BJ (cell line): ENCODE results near the gene STX18. TPM values are rescaled to one million over a fixed set of nuclear protein-coding genes. Genes with fewer than 3 reads are reported as not detected.

ENCODE experiments used
- CTCF ChIA-PET: fragments of 350-600 bp; formaldehyde crosslinking; extraction: SDS; loops from one replicate; lab custom pipeline; 2021; ENCODE audit warnings: antibody characterized with exemption, inconsistent platforms; lab: Yijun Ruan, JAX
- POLR2A ChIA-PET: fragments of 300-600 bp; sonication (Branson Sonifier 250); formaldehyde crosslinking; extraction: SDS; loops from one replicate; lab custom pipeline; 2021; ENCODE audit warnings: antibody characterized with exemption; lab: Charles Lee
- DNase-seq: peaks from one replicate; pipeline ENCODE4 v3.0.0-alpha.2; 2011; ENCODE audit warnings: low read depth
- H3K27me3 ChIP-seq: 2 replicates; pipeline ENCODE4 v1.6.0; 2011; ENCODE audit warnings: low read length; ENCODE audit not compliant: control insufficient read depth, insufficient read depth
- H3K36me3 ChIP-seq: 2 replicates; pipeline ENCODE4 v1.5.1; 2011; ENCODE audit warnings: low read length; ENCODE audit not compliant: control insufficient read depth, insufficient read depth
- H3K4me3 ChIP-seq: 2 replicates; pipeline ENCODE4 v1.5.1; 2011; ENCODE audit warnings: low read depth, mild to moderate bottlenecking, control low read depth, low read length
- polyA plus RNA-seq: library from polyadenylated mRNA; depleted of rRNA; stranded (reverse); fragments of >200 nt; gene quantifications from 2 replicates; pipeline ENCODE4 v1.2.3, GENCODE V29; 2011
- TF ChIP-seq, protein P1 (sequence below): IDR thresholded peaks from 2 replicates; pipeline ENCODE4 v1.5.1; 2011; ENCODE audit warnings: low read depth, mild to moderate bottlenecking, control low read depth, inconsistent platforms, low read length, moderate library complexity; ENCODE audit not compliant: insufficient read depth

Gene STX18
- polyA plus RNA-seq, 1 experiment = 35.6 TPM

GRCh38 chr4:4583606-4584005 is 41.8 kb upstream of the STX18 start:
- Histone ChIP-seq H3K27me3 (no peaks in the 10 kb centered on the region), H3K36me3 (no peaks in the 10 kb centered on the region), H3K4me3 (no peak overlapping the region)
- DNase-seq = no peak
- ChIA-PET CTCF (interaction anchor here (2.2 kb wide), 1 partner anchor 8 kb away, joined by 13 read pairs; no protein-coding TSS in a partner anchor), POLR2A (no interaction called here)
- TF ChIP-seq, protein P1, sequence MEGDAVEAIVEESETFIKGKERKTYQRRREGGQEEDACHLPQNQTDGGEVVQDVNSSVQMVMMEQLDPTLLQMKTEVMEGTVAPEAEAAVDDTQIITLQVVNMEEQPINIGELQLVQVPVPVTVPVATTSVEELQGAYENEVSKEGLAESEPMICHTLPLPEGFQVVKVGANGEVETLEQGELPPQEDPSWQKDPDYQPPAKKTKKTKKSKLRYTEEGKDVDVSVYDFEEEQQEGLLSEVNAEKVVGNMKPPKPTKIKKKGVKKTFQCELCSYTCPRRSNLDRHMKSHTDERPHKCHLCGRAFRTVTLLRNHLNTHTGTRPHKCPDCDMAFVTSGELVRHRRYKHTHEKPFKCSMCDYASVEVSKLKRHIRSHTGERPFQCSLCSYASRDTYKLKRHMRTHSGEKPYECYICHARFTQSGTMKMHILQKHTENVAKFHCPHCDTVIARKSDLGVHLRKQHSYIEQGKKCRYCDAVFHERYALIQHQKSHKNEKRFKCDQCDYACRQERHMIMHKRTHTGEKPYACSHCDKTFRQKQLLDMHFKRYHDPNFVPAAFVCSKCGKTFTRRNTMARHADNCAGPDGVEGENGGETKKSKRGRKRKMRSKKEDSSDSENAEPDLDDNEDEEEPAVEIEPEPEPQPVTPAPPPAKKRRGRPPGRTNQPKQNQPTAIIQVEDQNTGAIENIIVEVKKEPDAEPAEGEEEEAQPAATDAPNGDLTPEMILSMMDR = no peak

GRCh38 chr4:4582653-4583052 is 40.8 kb upstream of the STX18 start:
- Histone ChIP-seq H3K4me3 (no peak overlapping the region), H3K36me3 (no peaks in the 10 kb centered on the region), H3K27me3 (no peaks in the 10 kb centered on the region)
- ChIA-PET POLR2A (no interaction called here), CTCF (interaction anchor here (0.6 kb wide), 1 partner anchor 85 kb away, joined by 5 read pairs; no protein-coding TSS in a partner anchor)
- no peak for DNase-seq
- TF ChIP-seq, protein P1 = no peak

DNA sequence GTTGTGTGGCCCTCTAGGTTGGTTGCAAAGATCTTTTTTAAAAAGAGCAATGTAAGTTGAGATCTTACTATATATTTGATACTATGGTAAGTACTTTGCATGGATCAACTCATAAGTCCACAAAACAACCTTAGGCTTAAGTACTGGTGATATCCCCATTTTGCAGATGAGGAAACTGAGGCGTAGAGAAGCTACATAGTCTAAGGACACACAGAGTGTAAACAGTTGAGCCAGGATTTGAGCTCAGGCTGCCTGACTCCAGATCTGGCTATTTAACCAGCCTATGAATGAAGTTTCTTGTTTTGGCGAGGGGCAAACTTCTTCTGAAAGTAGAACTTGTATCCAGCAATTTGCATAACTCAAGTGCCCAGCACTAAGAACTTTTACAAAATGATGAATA is 38.6 kb upstream of the STX18 start:
- no peak for DNase-seq
- H3K4me3 ChIP-seq = no peak overlapping the region
- TF ChIP-seq, protein P1 = no peak
- ChIA-PET CTCF (no interaction called here), POLR2A (no interaction called here)
- H3K27me3 ChIP-seq = no peaks in the 10 kb centered on the region
- H3K36me3 ChIP-seq = no peaks in the 10 kb centered on the region

DNA sequence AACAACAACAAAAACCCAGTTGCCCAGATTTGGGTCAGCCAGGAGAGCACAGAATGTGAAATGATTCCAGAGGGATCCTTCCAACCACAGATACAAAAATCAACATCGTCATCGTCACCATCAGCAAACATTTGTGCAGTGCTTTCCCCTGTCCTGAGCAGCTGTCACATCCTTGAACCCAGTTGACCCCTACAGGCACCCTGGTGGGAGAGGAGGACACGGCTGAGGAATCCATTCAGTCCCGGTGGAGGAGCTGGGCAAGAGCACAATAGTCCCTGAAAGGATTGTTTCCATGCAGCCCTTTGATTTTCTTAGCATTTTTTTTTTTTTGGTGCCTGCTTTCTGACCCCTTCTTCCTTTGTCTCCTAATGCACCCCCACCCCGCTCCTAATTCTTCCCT is 37.1 kb upstream of the STX18 start:
- TF ChIP-seq, protein P1 = no peak
- Histone ChIP-seq H3K27me3 (no peaks in the 10 kb centered on the region), H3K4me3 (no peak overlapping the region), H3K36me3 (no peaks in the 10 kb centered on the region)
- ChIA-PET POLR2A (no interaction called here), CTCF (no interaction called here)
- no peak for DNase-seq

- POLR2A ChIA-PET = no interaction called here
- Histone ChIP-seq H3K36me3 (no peaks in the 10 kb centered on the region), H3K4me3 (no peak overlapping the region), H3K27me3 (no peaks in the 10 kb centered on the region)
- no peak for DNase-seq
- CTCF ChIA-PET = interaction anchor here (0.5 to 1.0 kb wide), 6 partner anchors 21 to 1139 kb away, joined by 3 to 5 read pairs (median 3); no protein-coding TSS in a partner anchor
- TF ChIP-seq, protein P1 = no peak
Observed at GRCh38 chr4:4577359-4577875, 35.6 kb upstream of the STX18 start.
